ENCODE measurements around the gene AHSP. TPM values are rescaled to one million over a fixed set of nuclear protein-coding genes. Genes with fewer than 3 reads are reported as not detected.

Gene AHSP
- total and polyA plus RNA-seq, 5 experiments from 2014 or later = not detected

Other genes with a start within 250 kb of the AHSP start
- gene ITGAX, start 172.7 kb upstream of the AHSP start, total RNA-seq = under 1 TPM; 0.80 to 0.88 TPM
- 1 to 10 TPM in 1 of 3 donors, under 1 TPM in 2; 0.03 to 1.1 (median 0.06) TPM for gene ITGAX, start 172.7 kb upstream of the AHSP start, polyA plus RNA-seq
- gene ITGAD, start 134.6 kb upstream of the AHSP start, total RNA-seq = not detected
- gene ITGAD, start 134.6 kb upstream of the AHSP start, polyA plus RNA-seq = under 1 TPM in 1 of 3 donors, not detected in 2; 0.52 TPM
- not detected for gene COX6A2, start 99.5 kb upstream of the AHSP start, total RNA-seq
- gene COX6A2, start 99.5 kb upstream of the AHSP start, polyA plus RNA-seq = not detected
- under 1 TPM; 0.38 to 0.49 TPM for gene ZNF843, start 85.1 kb upstream of the AHSP start, total RNA-seq
- under 1 TPM in 2 of 3 donors, not detected in 1; 0.03 to 0.21 TPM for gene ZNF843, start 85.1 kb upstream of the AHSP start, polyA plus RNA-seq
- 10 to 100 TPM; 11.1 to 12.0 TPM for gene ARMC5, start 68.4 kb upstream of the AHSP start, total RNA-seq
- 1 to 10 TPM; 6.2 to 9.8 (median 8.0) TPM for gene ARMC5, start 68.4 kb upstream of the AHSP start, polyA plus RNA-seq
- under 1 TPM; 0.58 to 0.68 TPM for gene TGFB1I1, start 55.7 kb upstream of the AHSP start, total RNA-seq
- gene TGFB1I1, start 55.7 kb upstream of the AHSP start, polyA plus RNA-seq = under 1 TPM; 0.08 to 0.22 (median 0.20) TPM
- 1 to 10 TPM; 3.5 to 4.7 TPM for gene SLC5A2, start 44.8 kb upstream of the AHSP start, total RNA-seq
- 1 to 10 TPM; 2.3 to 2.5 (median 2.5) TPM for gene SLC5A2, start 44.8 kb upstream of the AHSP start, polyA plus RNA-seq
- 100 to 1,000 TPM; 108 to 110 TPM for gene RUSF1, start 19.5 kb upstream of the AHSP start, total RNA-seq
- 10 to 100 TPM; 15.3 to 28.6 (median 22.3) TPM for gene RUSF1, start 19.5 kb upstream of the AHSP start, polyA plus RNA-seq